Right renal cortex interstitium (tissue), 3 donors: ENCODE results near the gene SSBP2. TPM values are rescaled to one million over a fixed set of nuclear protein-coding genes. Genes with fewer than 3 reads are reported as not detected.
A peak's percentile ranks its signal among the peaks of the same experiment; 100 is the strongest.
"Not testable (repeated sequence)": the region's sequence is repeated elsewhere in the genome, so short reads cannot be mapped to it uniquely, and the experiment has no call there.

Experiments used
- DNase-seq, 3 donors: peaks; one replicate each; pipeline ENCODE4 v3.0.0-alpha.2; 2013; ENCODE audit warnings: low read depth in 3 of 3, low spot score in 2 of 3
- polyA plus RNA-seq, 3 donors: library from polyadenylated mRNA; unstranded; fragments of 120-200 nt; gene quantifications; one replicate each; pipeline ENCODE4 v1.2.1, GENCODE V29; 2013; ENCODE audit not compliant: insufficient read length in 3 of 3

SSBP2 gene
- polyA plus RNA-seq, 3 donors, result 94.2 to 103 (median 99.0) TPM

GRCh38 chr5:81473395-81473794, 277.5 kb downstream of the SSBP2 start:
- not testable (repeated sequence) for DNase-seq

GRCh38 chr5:81469676-81470075, 281.2 kb downstream of the SSBP2 start:
- no peak for DNase-seq

GRCh38 chr5:81450940-81451339, 300.0 kb downstream of the SSBP2 start:
- no peak for DNase-seq

GRCh38 chr5:81435023-81435422, 315.9 kb downstream of the SSBP2 start:
- DNase-seq, result no peak

- DNase-seq, result no peak
Observed at GRCh38 chr5:81429985-81430384, 320.9 kb downstream of the SSBP2 start.

GRCh38 chr5:81429363-81429762, 321.5 kb downstream of the SSBP2 start:
- DNase-seq, result no peak

- DNase-seq, result no peak
Observed at GRCh38 chr5:81428861-81429260, 322.0 kb downstream of the SSBP2 start.

- DNase-seq, result no peak
Observed at GRCh38 chr5:81428446-81428845, 322.5 kb downstream of the SSBP2 start.

GRCh38 chr5:81427566-81427965, 323.3 kb downstream of the SSBP2 start:
- DNase-seq, result no peak

GRCh38 chr5:81426359-81427030, 324.4 kb downstream of the SSBP2 start:
- no peak for DNase-seq

- peak; percentile 23 to 61 (median 34) for DNase-seq
Observed at GRCh38 chr5:81425569-81425968, 325.3 kb downstream of the SSBP2 start.

- DNase-seq, result no peak
Observed at GRCh38 chr5:81424728-81425127, 326.2 kb downstream of the SSBP2 start.

- DNase-seq, result no peak
Observed at GRCh38 chr5:81422671-81423070, 328.2 kb downstream of the SSBP2 start.

- no peak for DNase-seq
Observed at GRCh38 chr5:81420039-81420667, 330.7 kb downstream of the SSBP2 start.

- DNase-seq, result no peak
Observed at GRCh38 chr5:81418606-81419005, 332.3 kb downstream of the SSBP2 start.

GRCh38 chr5:81417052-81417451, 333.8 kb downstream of the SSBP2 start:
- no peak for DNase-seq

GRCh38 chr5:81409896-81410295, 341.0 kb downstream of the SSBP2 start:
- no peak for DNase-seq

GRCh38 chr5:81409361-81409760, 341.5 kb downstream of the SSBP2 start:
- no peak for DNase-seq

- DNase-seq, result no peak
Observed at GRCh38 chr5:81408496-81408895, 342.4 kb downstream of the SSBP2 start.

- not testable (repeated sequence) for DNase-seq
Observed at GRCh38 chr5:81407811-81408210, 343.1 kb downstream of the SSBP2 start.

GRCh38 chr5:81405126-81405891, 345.6 kb downstream of the SSBP2 start:
- DNase-seq, result no peak
